ENCODE data around the gene CLIP4.

The CLIP4 gene

GRCh38 chr2:29189052-29189451 lies 73.8 kb downstream of the CLIP4 start:
- no peaks in the 10 kb centered on the region for H3K36me3 ChIP-seq
- no peak for TF ChIP-seq CTCF (IDR thresholded peaks at IDR 0.05; ENCODE audit: low read depth, low read length)
- no peaks in the 10 kb centered on the region for H3K27me3 ChIP-seq (ENCODE audit: insufficient read depth, low read depth, severe bottlenecking)
- no peak overlapping the region for H3K4me3 ChIP-seq (ENCODE audit: low read depth, low read length)
- no peaks in the 10 kb centered on the region for H3K9me3 ChIP-seq (ENCODE audit: severe bottlenecking)
- no peak for DNase-seq
- H3K27ac ChIP-seq: no peak overlapping the region

GRCh38 chr2:29191817-29192216 lies 76.6 kb downstream of the CLIP4 start:
- no peak for TF ChIP-seq CTCF (IDR thresholded peaks at IDR 0.05; ENCODE audit: low read depth, low read length)
- H3K36me3 ChIP-seq: no peaks in the 10 kb centered on the region
- H3K9me3 ChIP-seq (ENCODE audit: severe bottlenecking): no peaks in the 10 kb centered on the region
- no peaks in the 10 kb centered on the region for H3K27me3 ChIP-seq (ENCODE audit: insufficient read depth, low read depth, severe bottlenecking)
- no peak for DNase-seq
- H3K4me3 ChIP-seq (ENCODE audit: low read depth, low read length): no peak overlapping the region
- no peak overlapping the region for H3K27ac ChIP-seq

GRCh38 chr2:29192526-29192925 lies 77.3 kb downstream of the CLIP4 start:
- H3K27me3 ChIP-seq (ENCODE audit: insufficient read depth, low read depth, severe bottlenecking): no peaks in the 10 kb centered on the region
- DNase-seq: no peak
- H3K36me3 ChIP-seq: no peaks in the 10 kb centered on the region
- no peak overlapping the region for H3K27ac ChIP-seq
- TF ChIP-seq CTCF (IDR thresholded peaks at IDR 0.05; ENCODE audit: low read depth, low read length): no peak
- H3K4me3 ChIP-seq (ENCODE audit: low read depth, low read length): no peak overlapping the region
- no peaks in the 10 kb centered on the region for H3K9me3 ChIP-seq (ENCODE audit: severe bottlenecking)

GRCh38 chr2:29193111-29193510 lies 77.9 kb downstream of the CLIP4 start:
- Histone ChIP-seq H3K9me3 (ENCODE audit: severe bottlenecking) (no peaks in the 10 kb centered on the region), H3K27me3 (ENCODE audit: insufficient read depth, low read depth, severe bottlenecking) (no peaks in the 10 kb centered on the region), H3K27ac (no peak overlapping the region), H3K36me3 (no peaks in the 10 kb centered on the region), H3K4me3 (ENCODE audit: low read depth, low read length) (no peak overlapping the region)
- no peak for DNase-seq
- no peak for TF ChIP-seq CTCF (IDR thresholded peaks at IDR 0.05; ENCODE audit: low read depth, low read length)

- Histone ChIP-seq H3K9me3 (ENCODE audit: severe bottlenecking) (no peaks in the 10 kb centered on the region), H3K36me3 (no peaks in the 10 kb centered on the region), H3K4me3 (ENCODE audit: low read depth, low read length) (no peak overlapping the region), H3K27ac (no peak overlapping the region), H3K27me3 (ENCODE audit: insufficient read depth, low read depth, severe bottlenecking) (no peaks in the 10 kb centered on the region)
- no peak for TF ChIP-seq CTCF (IDR thresholded peaks at IDR 0.05; ENCODE audit: low read depth, low read length)
- DNase-seq: no peak
These were observed 78.5 kb downstream of the CLIP4 start for GRCh38 chr2:29193681-29194080.

- no peaks in the 10 kb centered on the region for H3K27me3 ChIP-seq (ENCODE audit: insufficient read depth, low read depth, severe bottlenecking)
- H3K4me3 ChIP-seq (ENCODE audit: low read depth, low read length): no peak overlapping the region
- no peak for TF ChIP-seq CTCF (IDR thresholded peaks at IDR 0.05; ENCODE audit: low read depth, low read length)
- no peak for DNase-seq
- H3K9me3 ChIP-seq (ENCODE audit: severe bottlenecking): no peaks in the 10 kb centered on the region
- no peaks in the 10 kb centered on the region for H3K36me3 ChIP-seq
- H3K27ac ChIP-seq: no peak overlapping the region
These were observed 80.6 kb downstream of the CLIP4 start for GRCh38 chr2:29195796-29196195.
